ENCODE data around the gene CD177.
"Not testable (repeated sequence)": the region's sequence is repeated elsewhere in the genome, so short reads cannot be mapped to it uniquely, and the experiment has no call there.

DNA sequence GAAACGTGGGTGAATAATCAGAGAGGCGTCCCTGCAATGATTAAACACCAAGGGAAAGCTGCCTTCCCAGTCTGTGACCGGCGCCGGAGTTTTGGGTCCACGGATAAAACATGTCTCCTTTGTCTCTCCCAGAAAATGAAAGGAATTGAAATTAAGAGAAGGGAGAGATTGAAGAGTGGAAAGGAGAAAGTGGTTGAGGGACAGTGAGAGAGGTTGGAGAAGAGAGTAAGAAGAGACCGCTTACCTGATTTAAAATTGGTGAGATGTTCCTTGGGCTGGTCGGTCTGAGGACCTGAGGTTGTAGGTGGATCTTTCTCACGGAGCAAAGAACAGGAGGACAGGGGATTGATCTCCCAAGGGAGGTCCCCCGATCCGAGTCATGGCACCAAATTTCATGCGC, 24.9 kb upstream of the CD177 start:
- TF ChIP-seq, protein P1, sequence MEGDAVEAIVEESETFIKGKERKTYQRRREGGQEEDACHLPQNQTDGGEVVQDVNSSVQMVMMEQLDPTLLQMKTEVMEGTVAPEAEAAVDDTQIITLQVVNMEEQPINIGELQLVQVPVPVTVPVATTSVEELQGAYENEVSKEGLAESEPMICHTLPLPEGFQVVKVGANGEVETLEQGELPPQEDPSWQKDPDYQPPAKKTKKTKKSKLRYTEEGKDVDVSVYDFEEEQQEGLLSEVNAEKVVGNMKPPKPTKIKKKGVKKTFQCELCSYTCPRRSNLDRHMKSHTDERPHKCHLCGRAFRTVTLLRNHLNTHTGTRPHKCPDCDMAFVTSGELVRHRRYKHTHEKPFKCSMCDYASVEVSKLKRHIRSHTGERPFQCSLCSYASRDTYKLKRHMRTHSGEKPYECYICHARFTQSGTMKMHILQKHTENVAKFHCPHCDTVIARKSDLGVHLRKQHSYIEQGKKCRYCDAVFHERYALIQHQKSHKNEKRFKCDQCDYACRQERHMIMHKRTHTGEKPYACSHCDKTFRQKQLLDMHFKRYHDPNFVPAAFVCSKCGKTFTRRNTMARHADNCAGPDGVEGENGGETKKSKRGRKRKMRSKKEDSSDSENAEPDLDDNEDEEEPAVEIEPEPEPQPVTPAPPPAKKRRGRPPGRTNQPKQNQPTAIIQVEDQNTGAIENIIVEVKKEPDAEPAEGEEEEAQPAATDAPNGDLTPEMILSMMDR (conservative IDR thresholded peaks at IDR 0.05) = not testable (repeated sequence)
- TF ChIP-seq ZFX (IDR thresholded peaks at IDR 0.05) = not testable (repeated sequence)

All from C4-2B (cell line).